Suprapubic skin (tissue), 4 donors: ENCODE results near the gene FOXN3.

Source experiments
- CTCF ChIP-seq, 2 donors: fragments of 200-600 bp in 1 of 2; fragments of 450-650 bp in 1 of 2; sonication (generic) in 1 of 2; IDR thresholded peaks; one replicate each; pipeline ENCODE4 v1.5.1; 2016 to 2019; ENCODE audit warnings: antibody characterized with exemption in 2 of 2, mild to moderate bottlenecking in 1 of 2, moderate library complexity in 1 of 2
- EP300 ChIP-seq: sonication (generic); formaldehyde crosslinking; IDR thresholded peaks from one replicate; pipeline ENCODE4 v1.6.1; 2017; ENCODE audit warnings: antibody characterized with exemption
- POLR2AphosphoS5 ChIP-seq, 3 donors: sonication (generic); formaldehyde crosslinking; IDR thresholded peaks; one replicate each; pipeline ENCODE4 v1.6.1; 2017; ENCODE audit warnings: antibody characterized with exemption in 3 of 3

DNA sequence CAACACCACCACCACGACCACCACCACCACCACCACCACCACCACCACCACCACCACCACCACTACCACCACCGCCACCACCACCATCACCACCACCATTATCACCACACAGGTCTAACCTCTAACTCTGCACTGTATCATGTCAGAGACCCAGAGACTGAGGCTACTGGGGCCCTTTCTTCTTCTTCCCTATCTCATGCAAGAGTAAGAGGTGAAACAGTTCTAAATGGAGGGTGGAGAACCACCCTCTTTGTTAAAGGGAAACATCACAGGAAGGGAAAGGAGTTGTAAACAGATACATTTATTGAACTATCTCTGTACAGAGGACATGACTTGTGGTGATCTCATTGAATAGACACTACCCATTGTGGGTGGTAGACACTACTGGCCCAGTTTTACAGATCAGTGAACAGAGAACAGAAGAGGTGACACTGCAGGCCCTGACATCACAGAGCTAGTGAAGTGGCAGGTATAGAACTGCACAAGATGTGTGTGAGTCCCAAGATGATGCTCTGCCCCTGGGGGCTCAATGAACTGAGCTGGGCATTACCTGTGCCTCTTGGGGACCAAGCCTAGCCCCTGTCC, 91.6 kb downstream of the FOXN3 start:
- no peak for TF ChIP-seq EP300
- TF ChIP-seq CTCF (IDR thresholded peaks at IDR 0.05): no peak
- TF ChIP-seq POLR2AphosphoS5 (IDR thresholded peaks at IDR 0.05): no peak
